Loucy (cell line): ENCODE results near the gene PCDHGC3.

Source experiments
- H2AFZ ChIP-seq: fragments of 200-600 bp; sonication (generic); 2 replicates; pipeline ENCODE4 v1.6.0; 2016; ENCODE audit warnings: antibody characterized with exemption, mild to moderate bottlenecking, low read length, moderate library complexity
- H3F3A ChIP-seq: fragments of 200-600 bp; 2 replicates; pipeline ENCODE4 v1.6.0; 2016; ENCODE audit warnings: antibody characterized with exemption, low read depth, mild to moderate bottlenecking
- H3K27me3 ChIP-seq: fragments of 200-600 bp; sonication (generic); 2 replicates; pipeline ENCODE4 v1.6.1; 2014; ENCODE audit warnings: low read length, mild to moderate bottlenecking; ENCODE audit not compliant: insufficient read depth, poor library complexity, severe bottlenecking
- H3K36me3 ChIP-seq: fragments of 200-600 bp; sonication (generic); 2 replicates; pipeline ENCODE4 v1.6.1; 2016; ENCODE audit warnings: low read length; ENCODE audit not compliant: insufficient read depth
- H3K4me1 ChIP-seq: fragments of 200-600 bp; sonication (generic); 2 replicates; pipeline ENCODE4 v1.5.1; 2014; ENCODE audit warnings: low read length, mild to moderate bottlenecking; ENCODE audit not compliant: insufficient read depth, poor library complexity, severe bottlenecking
- H3K4me2 ChIP-seq: fragments of 200-600 bp; sonication (generic); 2 replicates; pipeline ENCODE4 v1.6.0; 2014; ENCODE audit warnings: antibody characterized with exemption, low read length, low read depth, mild to moderate bottlenecking; ENCODE audit not compliant: poor library complexity, severe bottlenecking
- H3K4me3 ChIP-seq: fragments of 200-600 bp; sonication (generic); 2 replicates; pipeline ENCODE4 v1.5.1; 2014; ENCODE audit warnings: low read length, mild to moderate bottlenecking, mixed read lengths; ENCODE audit not compliant: poor library complexity, severe bottlenecking
- H3K79me2 ChIP-seq: fragments of 200-600 bp; sonication (generic); 2 replicates; pipeline ENCODE4 v1.6.1; 2014; ENCODE audit warnings: low read length; ENCODE audit not compliant: insufficient read depth
- H3K9ac ChIP-seq: fragments of 200-600 bp; sonication (generic); 2 replicates; pipeline ENCODE4 v1.6.0; 2014; ENCODE audit warnings: mild to moderate bottlenecking, low read depth, low read length, moderate library complexity; ENCODE audit not compliant: poor library complexity, severe bottlenecking
- H3K9me2 ChIP-seq: fragments of 200-600 bp; sonication (generic); replicated peaks from 2 replicates; pipeline ENCODE4 v1.6.1; 2016; ENCODE audit warnings: low read depth, low read length, mixed read lengths
- H3K9me3 ChIP-seq: fragments of 200-600 bp; sonication (generic); 2 replicates; pipeline ENCODE4 v1.6.1; 2014; ENCODE audit warnings: mild to moderate bottlenecking, antibody characterized with exemption, low read length, low read depth; ENCODE audit not compliant: insufficient read depth
- H4K20me1 ChIP-seq: fragments of 200-600 bp; sonication (generic); 2 replicates; pipeline ENCODE4 v1.6.0; 2014; ENCODE audit warnings: antibody characterized with exemption, low read length, mild to moderate bottlenecking; ENCODE audit not compliant: insufficient read depth, poor library complexity, severe bottlenecking
- CTCF ChIP-seq: fragments of 200-600 bp; sonication (generic); conservative IDR thresholded peaks from 2 replicates; pipeline ENCODE4 v1.5.1; 2014; ENCODE audit warnings: mild to moderate bottlenecking, antibody characterized with exemption, low read length
- EZH2phosphoT487 ChIP-seq: fragments of 200-600 bp; IDR thresholded peaks from 2 replicates; pipeline ENCODE4 v1.6.1; 2018; ENCODE audit warnings: antibody characterized with exemption, mild to moderate bottlenecking, moderate library complexity, borderline replicate concordance

The PCDHGC3 gene

GRCh38 chr5:141510160-141510559 lies 34.4 kb downstream of the PCDHGC3 start:
- H3K9me2 ChIP-seq, result no peaks in the 10 kb centered on the region
- no peak for TF ChIP-seq EZH2phosphoT487
- TF ChIP-seq CTCF, result no peak
- no peaks in the 10 kb centered on the region for H3K4me1 ChIP-seq
- no peaks in the 10 kb centered on the region for H4K20me1 ChIP-seq
- H3K36me3 ChIP-seq, result peaks cover 27% of the 10 kb centered on the region; the same call in 1 of the 2 replicates
- no peaks in the 10 kb centered on the region for H3K79me2 ChIP-seq
- no peaks in the 10 kb centered on the region for H3K9me3 ChIP-seq
- H3F3A ChIP-seq, result no peaks in the 10 kb centered on the region
- no peak overlapping the region for H2AFZ ChIP-seq
- H3K4me2 ChIP-seq, result no peak overlapping the region
- no peak overlapping the region for H3K4me3 ChIP-seq
- no peaks in the 10 kb centered on the region for H3K27me3 ChIP-seq
- no peak overlapping the region for H3K9ac ChIP-seq

- no peaks in the 10 kb centered on the region for H3F3A ChIP-seq
- H3K9ac ChIP-seq, result no peak overlapping the region
- H3K27me3 ChIP-seq, result no peaks in the 10 kb centered on the region
- H4K20me1 ChIP-seq, result no peaks in the 10 kb centered on the region
- no peaks in the 10 kb centered on the region for H3K9me3 ChIP-seq
- no peaks in the 10 kb centered on the region for H3K4me1 ChIP-seq
- H3K9me2 ChIP-seq, result no peaks in the 10 kb centered on the region
- no peak overlapping the region for H3K4me2 ChIP-seq
- H2AFZ ChIP-seq, result no peak overlapping the region
- no peak overlapping the region for H3K4me3 ChIP-seq
- peaks cover 35% of the 10 kb centered on the region; the same call in 1 of the 2 replicates for H3K36me3 ChIP-seq
- TF ChIP-seq EZH2phosphoT487 (no peak), CTCF (no peak)
- H3K79me2 ChIP-seq, result no peaks in the 10 kb centered on the region
Measured at GRCh38 chr5:141510850-141511601, 35.3 kb downstream of the PCDHGC3 start.

- H3K4me2 ChIP-seq, result no peak overlapping the region
- no peaks in the 10 kb centered on the region for H3F3A ChIP-seq
- no peaks in the 10 kb centered on the region for H3K79me2 ChIP-seq
- no peaks in the 10 kb centered on the region for H3K9me3 ChIP-seq
- H3K4me1 ChIP-seq, result no peaks in the 10 kb centered on the region
- H2AFZ ChIP-seq, result no peak overlapping the region
- H3K9me2 ChIP-seq, result no peaks in the 10 kb centered on the region
- H3K27me3 ChIP-seq, result no peaks in the 10 kb centered on the region
- no peak overlapping the region for H3K4me3 ChIP-seq
- TF ChIP-seq EZH2phosphoT487, result no peak
- no peak for TF ChIP-seq CTCF
- H4K20me1 ChIP-seq, result no peaks in the 10 kb centered on the region
- H3K36me3 ChIP-seq, result peaks cover 43% of the 10 kb centered on the region; the same call in 1 of the 2 replicates
- H3K9ac ChIP-seq, result no peak overlapping the region
Measured at GRCh38 chr5:141511771-141512325, 36.1 kb downstream of the PCDHGC3 start.
